ENCODE results near the gene ADGRF3. TPM values are rescaled to one million over a fixed set of nuclear protein-coding genes. Genes with fewer than 3 reads are reported as not detected.

Gene ADGRF3
- total RNA-seq, 2 experiments from 2014 or later, result 0.96 to 1.3 TPM

- H3K27ac Mint-ChIP-seq, result no peak overlapping the region
- H3K4me3 Mint-ChIP-seq, result no peak overlapping the region
- intact Hi-C loops (cut with DNase I, micrococcal nuclease), result no loop called here
- TF ChIP-seq CTCF (IDR thresholded peaks at IDR 0.05), result no peak
- Histone ChIP-seq H3K27me3 (ENCODE audit: control insufficient read depth in 1 of 2, insufficient read depth in 2 of 2, low read length in 2 of 2) (no peaks in the 10 kb centered on the region), H3K4me3 (ENCODE audit: low read length) (no peak overlapping the region), H3K27ac (ENCODE audit: low read depth in 1 of 2, low read length in 2 of 2) (no peak overlapping the region), H3K9me3 (ENCODE audit: control insufficient read depth in 1 of 2, insufficient read depth in 1 of 2, low read length in 2 of 2) (no peaks in the 10 kb centered on the region), H3K4me1 (ENCODE audit: insufficient read depth, low read length) (no peaks in the 10 kb centered on the region), H3K36me3 (ENCODE audit: insufficient read depth, low read length) (peaks cover 36% of the 10 kb centered on the region)
- no peaks in the 10 kb centered on the region for H3K9me3 Mint-ChIP-seq
- peaks cover 61% of the 10 kb centered on the region for H3K36me3 Mint-ChIP-seq (ENCODE audit: low read depth)
- DNase-seq (no peak), ATAC-seq (ENCODE audit: poor library complexity) (no peak)
- ChIA-PET POLR2A (interaction anchor here (0.8 kb wide), 1 partner anchor 33 kb away, joined by 3 read pairs; no protein-coding TSS in a partner anchor), CTCF (interaction anchor here (1.3 kb wide), 1 partner anchor 17 kb away, joined by 3 read pairs; no protein-coding TSS in a partner anchor)
- H3K27me3 Mint-ChIP-seq, result no peaks in the 10 kb centered on the region
- peaks cover 16% of the 10 kb centered on the region for H3K4me1 Mint-ChIP-seq (ENCODE audit: low read depth)
These were observed 20.4 kb upstream of the ADGRF3 start for GRCh38 chr2:26366957-26367356.

GRCh38 chr2:26364669-26365068, 18.1 kb upstream of the ADGRF3 start:
- H3K27ac Mint-ChIP-seq, result no peak overlapping the region
- POLR2A ChIA-PET, result no interaction called here
- peaks cover 26% of the 10 kb centered on the region for H3K4me1 Mint-ChIP-seq (ENCODE audit: low read depth)
- DNase-seq, result no peak
- no peaks in the 10 kb centered on the region for H3K27me3 ChIP-seq (ENCODE audit: control insufficient read depth in 1 of 2, insufficient read depth in 2 of 2, low read length in 2 of 2)
- no peak overlapping the region for H3K4me3 Mint-ChIP-seq
- H3K9me3 Mint-ChIP-seq, result no peaks in the 10 kb centered on the region
- CTCF ChIA-PET, result no interaction called here
- no peaks in the 10 kb centered on the region for H3K9me3 ChIP-seq (ENCODE audit: control insufficient read depth in 1 of 2, insufficient read depth in 1 of 2, low read length in 2 of 2)
- H3K27ac ChIP-seq (ENCODE audit: low read depth in 1 of 2, low read length in 2 of 2), result no peak overlapping the region
- no peak overlapping the region for H3K4me3 ChIP-seq (ENCODE audit: low read length)
- H3K36me3 ChIP-seq (ENCODE audit: insufficient read depth, low read length), result peaks cover 36% of the 10 kb centered on the region
- H3K36me3 Mint-ChIP-seq (ENCODE audit: low read depth), result peaks cover 58% of the 10 kb centered on the region
- no peaks in the 10 kb centered on the region for H3K27me3 Mint-ChIP-seq
- no peak for TF ChIP-seq CTCF (IDR thresholded peaks at IDR 0.05)
- ATAC-seq (ENCODE audit: poor library complexity), result no peak
- intact Hi-C loops (cut with DNase I, micrococcal nuclease), result no loop called here
- no peaks in the 10 kb centered on the region for H3K4me1 ChIP-seq (ENCODE audit: insufficient read depth, low read length)

- DNase-seq (no peak), ATAC-seq (ENCODE audit: poor library complexity) (no peak)
- H3K27ac ChIP-seq (ENCODE audit: low read depth in 1 of 2, low read length in 2 of 2), result no peak overlapping the region
- peaks cover 26% of the 10 kb centered on the region for H3K4me1 Mint-ChIP-seq (ENCODE audit: low read depth)
- H3K4me1 ChIP-seq (ENCODE audit: insufficient read depth, low read length), result no peaks in the 10 kb centered on the region
- no peaks in the 10 kb centered on the region for H3K27me3 ChIP-seq (ENCODE audit: control insufficient read depth in 1 of 2, insufficient read depth in 2 of 2, low read length in 2 of 2)
- no peak overlapping the region for H3K4me3 Mint-ChIP-seq
- H3K9me3 ChIP-seq (ENCODE audit: control insufficient read depth in 1 of 2, insufficient read depth in 1 of 2, low read length in 2 of 2), result no peaks in the 10 kb centered on the region
- no peak for TF ChIP-seq CTCF (IDR thresholded peaks at IDR 0.05)
- CTCF ChIA-PET, result no interaction called here
- H3K27ac Mint-ChIP-seq, result no peak overlapping the region
- POLR2A ChIA-PET, result no interaction called here
- H3K36me3 ChIP-seq (ENCODE audit: insufficient read depth, low read length), result peaks cover 29% of the 10 kb centered on the region
- H3K27me3 Mint-ChIP-seq, result no peaks in the 10 kb centered on the region
- no peak overlapping the region for H3K4me3 ChIP-seq (ENCODE audit: low read length)
- no peaks in the 10 kb centered on the region for H3K9me3 Mint-ChIP-seq
- intact Hi-C loops (cut with DNase I, micrococcal nuclease), result no loop called here
- peaks cover 51% of the 10 kb centered on the region for H3K36me3 Mint-ChIP-seq (ENCODE audit: low read depth)
These were observed 17.4 kb upstream of the ADGRF3 start for GRCh38 chr2:26363958-26364357.
